GM19193 (cell line): ENCODE data around the gene SPATS1.
A peak's percentile ranks its signal among the peaks of the same experiment; 100 is the strongest.

Source experiments
- POLR2A ChIP-seq: IDR thresholded peaks from 4 replicates; pipeline ENCODE4 v1.6.1; 2011; ENCODE audit not compliant: insufficient read depth, insufficient read length; ENCODE audit errors: extremely low read depth

The SPATS1 gene

DNA sequence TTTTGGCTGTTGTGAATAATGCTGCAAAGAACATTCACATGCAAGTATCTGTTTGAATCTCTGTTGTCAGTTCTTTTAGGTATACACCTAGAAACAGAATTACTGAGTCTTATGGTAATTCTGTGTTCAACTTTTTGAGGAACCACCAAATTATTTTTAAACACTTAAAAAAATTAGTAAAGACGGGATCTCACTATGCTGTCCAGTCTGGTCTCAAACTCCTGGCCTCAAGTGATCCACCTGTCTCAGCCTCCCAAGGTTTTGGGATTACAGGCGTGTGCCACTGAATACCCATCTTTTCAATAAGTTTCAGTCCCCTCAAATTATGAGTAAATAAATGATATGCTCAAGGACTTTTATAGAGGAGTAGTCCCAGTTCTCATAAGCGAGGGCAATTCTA is 17.5 kb downstream of the SPATS1 start:
- no peak for TF ChIP-seq POLR2A

DNA sequence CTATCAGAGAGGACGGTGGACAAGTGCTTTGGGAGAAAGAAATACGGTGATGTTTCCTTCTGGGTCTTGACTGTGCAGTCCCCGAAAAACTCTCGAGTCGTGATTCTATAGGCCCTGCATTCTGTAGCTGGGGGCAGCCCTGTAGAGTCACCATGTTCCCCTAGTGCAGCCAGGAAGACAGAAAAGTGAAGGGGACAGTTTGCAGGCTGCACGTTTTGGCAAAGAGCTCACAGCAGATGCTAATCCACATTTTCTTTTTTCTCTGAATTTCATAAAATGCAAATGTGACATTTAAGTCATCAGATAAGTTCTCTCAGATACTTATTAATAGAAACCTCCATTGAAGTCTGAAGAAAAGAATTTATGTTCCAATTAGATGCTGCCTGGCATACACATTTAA is 19.5 kb downstream of the SPATS1 start:
- TF ChIP-seq POLR2A: no peak

DNA sequence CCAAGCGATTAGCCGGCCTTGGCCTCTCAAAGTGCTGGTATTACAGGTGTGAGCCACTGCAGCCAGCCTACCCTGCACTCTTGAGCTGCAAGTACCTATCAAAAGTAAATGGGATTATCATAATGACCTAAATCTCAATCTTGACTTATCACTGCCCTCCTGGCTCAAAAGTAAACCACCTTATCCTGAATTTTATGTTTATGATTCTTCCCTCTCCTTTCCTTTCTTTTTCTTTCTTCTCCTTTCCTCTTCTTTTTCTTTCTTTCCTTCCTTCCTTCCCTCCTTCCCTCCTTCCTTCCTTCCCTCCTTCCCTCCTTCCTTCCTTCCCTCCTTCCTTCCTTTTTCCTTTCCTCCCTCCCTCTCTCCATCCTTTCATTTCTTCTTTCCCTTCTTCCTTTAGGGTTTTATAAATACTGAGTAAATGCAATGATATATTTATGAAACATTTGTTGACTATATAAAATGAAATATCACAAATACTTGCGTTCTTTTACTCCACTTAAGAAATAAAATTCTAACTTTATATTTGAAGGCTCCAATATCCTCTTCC is 21.0 kb downstream of the SPATS1 start:
- TF ChIP-seq POLR2A: no peak

DNA sequence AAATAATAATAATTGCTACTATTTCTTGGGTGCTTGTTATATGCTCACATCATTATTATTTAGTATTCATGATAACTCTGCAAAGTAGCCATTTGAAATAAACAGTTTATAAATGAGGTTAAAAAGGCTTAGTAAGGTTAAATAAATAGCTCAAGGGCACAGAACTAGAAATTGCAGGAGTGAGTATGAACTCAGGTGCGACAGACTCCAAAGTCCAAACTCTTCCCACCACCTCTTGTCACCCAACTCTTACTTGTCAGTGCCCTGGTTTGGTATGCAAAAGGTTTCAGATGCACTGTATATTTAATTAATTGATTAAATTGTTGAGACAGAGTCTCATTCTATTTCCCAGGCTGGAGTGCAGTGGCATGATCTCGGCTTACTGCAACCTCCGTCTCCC is 24.3 kb downstream of the SPATS1 start:
- no peak for TF ChIP-seq POLR2A

DNA sequence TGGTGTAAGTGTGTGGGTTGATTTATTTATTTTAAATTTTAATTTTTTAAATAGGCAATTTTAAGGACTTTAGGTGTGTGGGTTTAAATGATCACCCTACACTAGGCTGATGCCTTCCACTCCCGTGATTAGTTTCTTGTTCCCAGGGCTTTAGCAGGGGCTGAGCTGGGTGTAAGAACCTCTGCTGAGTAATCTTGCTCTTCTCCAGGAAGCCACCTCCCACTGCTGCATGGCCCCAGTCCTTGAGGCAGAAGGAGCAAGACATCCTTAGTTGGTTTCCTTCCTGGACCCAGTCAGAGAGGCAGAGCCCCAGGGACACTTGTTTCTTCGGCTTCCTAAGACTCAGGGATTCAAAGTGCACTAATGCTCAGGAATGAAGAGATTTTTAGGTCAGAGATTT is 25.2 kb downstream of the SPATS1 start:
- TF ChIP-seq POLR2A: no peak

DNA sequence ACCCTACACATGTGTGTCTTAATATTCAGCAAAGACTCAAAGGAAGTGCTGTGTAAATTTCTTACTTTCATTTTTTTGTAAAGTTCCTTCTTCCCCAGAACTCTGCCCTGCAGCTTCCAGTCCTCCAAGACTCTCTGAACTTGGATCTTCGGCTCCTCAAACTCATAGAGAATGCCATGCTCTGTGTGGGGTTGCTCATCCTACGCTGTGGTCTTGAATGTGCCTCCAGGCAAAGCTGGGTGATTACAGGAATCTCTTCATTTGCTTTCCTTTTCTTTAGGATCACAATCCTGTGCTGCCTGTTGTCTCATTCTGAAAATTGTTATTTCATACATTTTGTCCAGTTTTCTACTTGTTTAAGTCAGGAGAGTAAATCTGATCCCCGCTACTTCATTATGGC is 30.6 kb downstream of the SPATS1 start:
- no peak for TF ChIP-seq POLR2A

DNA sequence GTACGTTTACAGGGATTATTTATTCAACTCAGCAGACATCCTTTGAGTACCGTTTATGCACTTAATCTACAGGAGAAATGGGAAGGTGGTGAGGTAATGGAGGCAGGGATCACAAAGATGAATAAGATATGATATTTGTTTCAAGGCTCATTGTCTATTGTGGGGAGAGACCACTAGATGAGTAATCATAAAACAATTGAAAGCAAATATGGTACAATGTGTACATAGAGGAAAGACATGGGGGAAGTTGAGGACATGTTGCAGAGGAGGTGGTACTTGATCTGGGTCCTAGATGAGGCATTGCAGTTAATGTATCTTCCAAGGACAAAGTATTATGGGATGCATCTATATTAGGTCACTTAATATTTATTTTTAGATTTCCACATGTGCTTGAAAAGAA is 31.3 kb downstream of the SPATS1 start:
- no peak for TF ChIP-seq POLR2A

DNA sequence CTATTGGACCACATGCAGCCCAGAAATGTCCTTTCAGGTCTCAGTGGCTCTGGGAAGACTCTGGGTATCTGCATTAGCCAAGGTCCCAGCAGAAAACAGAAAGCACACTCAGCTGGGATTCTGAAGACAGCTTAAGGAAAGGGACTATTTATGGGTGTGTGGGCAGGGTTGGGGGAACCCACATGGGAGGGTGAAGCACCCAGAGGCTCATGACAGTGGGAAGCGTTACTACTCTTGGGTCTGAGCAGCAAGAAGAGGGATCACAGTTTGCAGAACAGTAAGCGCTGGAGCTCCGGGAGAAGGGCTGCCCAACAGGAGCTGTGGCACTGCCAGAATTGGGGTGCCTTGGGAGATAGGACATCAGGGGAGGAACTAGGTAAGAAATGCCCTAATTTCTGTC is 32.6 kb downstream of the SPATS1 start:
- no peak for TF ChIP-seq POLR2A

DNA sequence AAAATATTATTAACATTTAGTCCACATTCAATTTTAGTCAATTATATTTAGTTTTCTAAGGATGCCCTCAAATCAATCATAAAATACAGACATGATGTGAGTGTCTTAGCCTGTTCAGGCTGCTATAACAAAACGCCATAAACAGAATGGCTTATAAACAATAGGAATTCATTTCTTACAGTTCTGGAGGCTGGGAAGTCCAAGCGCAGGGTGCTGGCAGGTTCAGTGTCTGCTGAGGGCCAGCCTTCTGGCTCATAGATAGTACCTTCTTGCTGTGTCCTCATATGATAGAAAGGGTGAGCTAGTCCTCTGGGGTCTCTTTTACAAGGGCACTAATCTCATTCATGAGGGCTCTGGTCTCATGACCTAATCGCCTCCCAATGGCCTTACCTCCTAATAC is 35.0 kb downstream of the SPATS1 start:
- TF ChIP-seq POLR2A: no peak

DNA sequence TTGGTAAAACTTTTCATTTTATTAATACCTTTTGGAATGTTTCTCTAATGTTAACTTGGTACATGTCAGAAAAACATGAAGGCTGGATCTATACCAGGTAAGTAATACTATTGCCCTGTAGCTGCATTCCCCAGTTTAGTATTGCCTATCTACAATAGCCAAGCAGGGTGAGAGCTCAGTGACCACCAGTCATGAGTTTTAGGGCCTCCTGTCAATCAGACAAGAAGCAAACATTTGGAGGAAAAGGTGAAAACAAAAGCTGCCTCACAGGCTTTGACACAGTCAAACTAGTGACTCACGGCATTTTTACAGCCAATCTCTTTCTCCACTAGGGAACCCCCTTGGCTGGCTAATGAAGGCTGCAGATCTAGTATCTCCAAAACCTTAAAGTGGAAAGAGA is 35.5 kb downstream of the SPATS1 start:
- TF ChIP-seq POLR2A: no peak

DNA sequence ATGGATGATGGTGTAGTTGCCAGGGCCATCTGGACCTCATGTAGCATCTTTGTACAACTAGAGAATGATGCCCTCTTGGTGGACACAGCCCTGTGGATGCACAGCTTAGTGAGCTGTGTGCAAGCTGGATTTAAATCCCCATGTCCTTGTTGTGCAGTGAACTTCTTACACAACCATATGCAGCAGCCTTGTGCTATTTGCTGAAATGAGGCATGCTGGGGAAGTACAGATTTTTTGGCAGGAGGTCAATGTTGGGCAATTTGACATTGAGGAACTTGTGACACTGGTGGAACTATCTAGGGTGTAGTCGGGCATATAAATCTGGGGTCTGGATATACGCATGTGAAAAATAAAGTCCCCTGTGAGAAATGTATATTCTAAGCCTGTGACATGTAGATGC is 39.3 kb downstream of the SPATS1 start:
- no peak for TF ChIP-seq POLR2A

DNA sequence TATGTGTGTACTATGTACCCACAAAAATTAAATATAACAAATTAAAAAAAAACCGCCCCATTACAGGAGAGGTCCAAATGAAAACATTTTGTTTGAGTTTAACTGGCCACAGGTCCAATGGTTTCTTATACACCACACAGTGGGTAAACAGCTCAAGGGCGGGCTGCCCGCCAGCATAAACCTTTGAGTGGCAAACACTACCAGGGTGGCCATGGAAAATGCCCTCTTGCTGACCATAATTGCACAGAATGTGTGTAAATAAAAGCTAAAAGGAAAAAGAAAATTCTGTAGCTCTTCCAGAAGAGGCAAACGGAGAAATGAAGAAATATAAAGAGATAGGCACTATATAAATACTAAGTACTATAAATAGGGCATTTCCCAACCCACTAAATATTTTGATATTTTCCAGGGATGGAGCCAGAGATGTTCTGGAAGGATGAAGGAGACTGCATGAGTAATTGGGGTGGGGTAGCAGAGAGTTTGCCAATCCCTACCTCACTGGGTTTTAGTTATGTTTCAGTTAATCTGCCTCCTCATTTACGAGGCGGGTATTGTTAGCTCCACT is 44.0 kb downstream of the SPATS1 start:
- TF ChIP-seq POLR2A: no peak

DNA sequence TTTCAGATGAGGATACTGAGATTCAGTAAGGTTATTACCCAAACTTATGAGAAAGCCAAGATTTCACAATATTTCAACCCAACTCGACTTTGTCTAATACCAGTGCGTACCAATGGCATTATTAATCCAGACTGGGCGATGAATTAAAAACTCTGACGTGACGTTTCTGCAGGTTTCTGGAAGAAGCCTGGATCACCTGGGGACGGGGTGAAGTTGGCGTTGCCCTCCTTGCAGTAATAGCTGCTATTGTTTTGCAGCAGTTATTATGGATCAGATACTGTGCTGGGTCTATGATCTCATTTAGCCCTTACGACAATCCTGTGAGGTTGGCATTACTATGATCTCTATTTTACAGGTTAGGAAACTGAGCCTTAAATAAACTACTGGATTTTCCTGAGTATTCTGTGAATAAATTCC is 44.5 kb downstream of the SPATS1 start:
- no peak for TF ChIP-seq POLR2A

DNA sequence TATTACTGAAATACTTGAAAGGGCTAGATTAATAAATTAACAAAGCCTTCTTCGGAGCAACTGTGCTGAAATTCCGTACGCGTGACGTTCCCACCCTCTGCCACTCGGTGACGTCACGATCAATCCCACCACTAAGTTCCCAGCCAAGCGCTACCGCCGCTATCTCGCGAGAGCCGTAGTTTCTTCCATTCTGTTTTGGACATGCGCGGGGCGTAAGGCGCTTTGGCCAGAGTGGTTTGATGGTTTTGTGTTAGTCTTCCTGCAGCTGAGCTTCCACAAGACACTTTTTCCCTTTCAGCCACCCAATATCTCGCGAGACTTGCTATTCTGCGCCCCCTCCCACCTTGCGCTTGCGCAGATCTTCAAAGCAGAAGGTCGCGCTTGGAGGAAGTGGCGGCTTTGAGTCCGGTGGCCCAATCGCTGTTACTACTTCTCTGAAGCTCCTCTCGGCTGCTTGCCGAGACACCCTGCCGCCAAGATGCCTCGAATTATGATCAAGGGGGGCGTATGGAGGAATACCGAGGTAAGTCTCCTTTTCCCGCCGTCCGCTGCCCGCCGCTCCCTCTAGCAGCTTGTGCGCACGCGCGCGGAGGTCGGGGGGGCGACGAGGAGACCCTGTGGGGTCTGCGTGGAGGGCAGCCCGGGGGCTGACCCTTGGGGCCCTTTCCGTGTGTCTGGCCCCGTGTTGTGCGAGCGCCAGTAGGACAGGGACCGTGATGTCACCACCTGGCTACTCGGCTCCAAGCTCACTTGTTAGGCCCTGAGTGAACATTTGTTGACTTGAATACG is 45.1 kb downstream of the SPATS1 start, which contains the start of gene CDC5L:
TSS of gene CDC5L (plus strand) at position 361 of the 789 bp plus-strand sequence. CDS start at position 479, 118 bp downstream.
- peak; percentile 96 for TF ChIP-seq POLR2A

DNA sequence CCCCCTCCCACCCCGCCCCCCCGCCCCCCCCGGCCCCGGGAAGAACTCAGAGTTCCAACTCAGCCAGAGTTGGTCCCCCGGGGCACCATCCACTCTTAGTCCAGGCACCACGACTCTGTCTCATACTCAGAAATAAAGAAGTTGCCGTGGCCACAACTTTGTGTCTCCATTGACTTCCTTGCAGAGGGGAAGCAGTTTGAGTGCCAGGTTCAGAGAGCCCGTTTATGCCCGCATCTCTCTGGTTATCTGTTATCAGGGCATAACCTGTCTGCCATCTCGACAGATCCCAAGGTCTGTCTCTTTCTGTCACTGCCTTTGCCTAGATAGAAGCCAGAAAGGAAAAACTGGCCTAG is 45.7 kb downstream of the SPATS1 start:
- TF ChIP-seq POLR2A: no peak

DNA sequence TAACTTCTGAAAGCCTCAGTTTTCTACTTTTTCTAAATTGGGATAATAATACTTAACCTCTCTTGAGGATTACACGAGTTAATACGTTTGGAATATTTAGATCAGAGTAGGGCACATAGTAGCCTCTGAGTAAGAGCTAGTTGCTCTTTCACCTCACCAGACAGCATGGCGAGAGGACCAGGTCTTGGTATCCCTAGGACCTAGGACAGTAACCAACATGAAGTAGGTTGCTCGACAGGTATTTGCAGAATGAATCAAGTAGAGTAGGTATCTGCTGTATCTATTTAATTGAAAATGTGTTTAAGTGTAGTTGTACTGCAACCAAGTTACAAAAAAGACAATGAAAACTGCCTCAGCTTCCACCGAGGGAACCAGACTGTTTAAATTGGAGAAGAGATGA is 46.4 kb downstream of the SPATS1 start:
- TF ChIP-seq POLR2A: no peak

DNA sequence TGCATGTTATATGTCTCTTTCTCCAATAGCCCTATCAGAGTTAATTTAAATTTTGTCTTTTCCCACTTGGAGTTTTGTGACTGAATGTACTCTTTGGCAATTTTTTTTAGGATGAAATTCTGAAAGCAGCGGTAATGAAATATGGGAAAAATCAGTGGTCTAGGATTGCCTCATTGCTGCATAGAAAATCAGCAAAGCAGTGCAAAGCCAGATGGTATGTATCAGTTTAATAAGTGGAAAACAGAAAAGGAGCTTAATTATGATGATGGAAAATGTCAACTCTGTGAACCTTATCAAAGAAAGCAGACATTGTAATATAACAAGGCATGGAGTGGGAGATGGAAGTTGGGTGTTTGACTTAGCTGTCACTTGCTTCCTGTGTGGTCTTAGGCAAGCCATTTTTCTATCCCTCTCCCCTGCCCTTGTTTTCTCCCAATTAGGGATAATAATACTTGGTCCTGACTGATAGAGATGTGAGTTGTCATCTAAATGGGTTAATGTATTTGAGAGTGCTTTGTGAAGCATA is 47.8 kb downstream of the SPATS1 start:
- no peak for TF ChIP-seq POLR2A
